Activated CD8-positive, alpha-beta memory T cell treated with anti-CD3 and anti-CD28 coated beads for 24 hours (primary cell): ENCODE measurements around the gene KRTAP3-2.

ENCODE experiments used
- DNase-seq: peaks from one replicate; pipeline ENCODE4 v3.0.0-alpha.2; 2020

Gene KRTAP3-2

GRCh38 chr17:41009936-41010335 is 10.2 kb upstream of the KRTAP3-2 start:
- DNase-seq: no peak

GRCh38 chr17:41009301-41009760 is 9.6 kb upstream of the KRTAP3-2 start:
- DNase-seq: no peak

GRCh38 chr17:41008811-41009210 is 9.1 kb upstream of the KRTAP3-2 start, which contains the start of gene KRTAP3-1:
TSS of gene KRTAP3-1 (minus strand) at chr17:41009128. CDS start at chr17:41009074, 54 bp downstream.
- DNase-seq: no peak

GRCh38 chr17:41004397-41004796 is 4.7 kb upstream of the KRTAP3-2 start:
- no peak for DNase-seq

GRCh38 chr17:41003926-41004325 is 4.2 kb upstream of the KRTAP3-2 start:
- DNase-seq: no peak

GRCh38 chr17:41002814-41003213 is 3.1 kb upstream of the KRTAP3-2 start:
- DNase-seq: no peak

- no peak for DNase-seq
Observed at GRCh38 chr17:41001795-41002194, 2.1 kb upstream of the KRTAP3-2 start.

- DNase-seq: no peak
Observed at GRCh38 chr17:40997361-40997760, 2.3 kb downstream of the KRTAP3-2 start.

GRCh38 chr17:40996829-40997228 is 2.9 kb downstream of the KRTAP3-2 start:
- no peak for DNase-seq

- no peak for DNase-seq
Observed at GRCh38 chr17:40995116-40995515, 4.6 kb downstream of the KRTAP3-2 start.

GRCh38 chr17:40993839-40994238 is 5.9 kb downstream of the KRTAP3-2 start, which contains the start of gene KRTAP3-3:
TSS of gene KRTAP3-3 (minus strand) at chr17:40994164. CDS start at chr17:40994097, 67 bp downstream.
- DNase-seq: no peak

- no peak for DNase-seq
Observed at GRCh38 chr17:40993084-40993483, 6.6 kb downstream of the KRTAP3-2 start.

- no peak for DNase-seq
Observed at GRCh38 chr17:40992666-40993065, 7.0 kb downstream of the KRTAP3-2 start.

- no peak for DNase-seq
Observed at GRCh38 chr17:40986920-40987319, 12.8 kb downstream of the KRTAP3-2 start.

- DNase-seq: no peak
Observed at GRCh38 chr17:40984226-40984625, 15.5 kb downstream of the KRTAP3-2 start, which contains the start of gene KRT40. TSS of gene KRT40 (minus strand) at chr17:40984326. CDS start at chr17:40984273, 53 bp downstream.

- no peak for DNase-seq
Observed at GRCh38 chr17:40981115-40981514, 18.6 kb downstream of the KRTAP3-2 start.

GRCh38 chr17:40980596-40980995 is 19.1 kb downstream of the KRTAP3-2 start:
- no peak for DNase-seq

- DNase-seq: no peak
Observed at GRCh38 chr17:40980117-40980516, 19.6 kb downstream of the KRTAP3-2 start.

- DNase-seq: no peak
Observed at GRCh38 chr17:40978575-40979151, 21.0 kb downstream of the KRTAP3-2 start.

- no peak for DNase-seq
Observed at GRCh38 chr17:40975516-40975915, 24.2 kb downstream of the KRTAP3-2 start.

GRCh38 chr17:40974366-40974765 is 25.3 kb downstream of the KRTAP3-2 start:
- no peak for DNase-seq

GRCh38 chr17:40967582-40967981 is 32.1 kb downstream of the KRTAP3-2 start:
- DNase-seq: no peak

GRCh38 chr17:40966848-40967247 is 32.9 kb downstream of the KRTAP3-2 start, which contains the start of gene KRT39:
TSS of gene KRT39 (minus strand) at chr17:40966948. CDS start at chr17:40966856, 92 bp downstream.
- DNase-seq: no peak

- DNase-seq: no peak
Observed at GRCh38 chr17:40963838-40964237, 35.9 kb downstream of the KRTAP3-2 start.

- no peak for DNase-seq
Observed at GRCh38 chr17:40962059-40962561, 37.6 kb downstream of the KRTAP3-2 start.
